HG02588 (cell line): ENCODE results near the gene NDUFB5.

Source experiments
- ATAC-seq: cut with Tn5 transposase; IDR thresholded peaks from one replicate; pipeline ENCODE4 v1.9.1; 2021; ENCODE audit warnings: mild to moderate bottlenecking, moderate library complexity; ENCODE audit not compliant: unreplicated experiment

Gene NDUFB5

GRCh38 chr3:179604321-179605078, at the start of gene NDUFB5, which contains the start of gene MRPL47:
Gene NDUFB5, plus strand, starts transcription at chr3:179604794. Its CDS starts 22 bp downstream, at chr3:179604816.
Gene MRPL47, minus strand, starts transcription at chr3:179604638. Its CDS starts 14 bp downstream, at chr3:179604624.
- ATAC-seq: peak; percentile 97

- no peak for ATAC-seq
Observed at GRCh38 chr3:179558742-179559364, 45.7 kb upstream of the NDUFB5 start.

GRCh38 chr3:179560791-179561190, 43.8 kb upstream of the NDUFB5 start:
- ATAC-seq: no peak

- ATAC-seq: peak; percentile 95
Observed at GRCh38 chr3:179562591-179563270, 41.9 kb upstream of the NDUFB5 start, which contains the start of gene ACTL6A. Gene ACTL6A, plus strand, starts transcription at chr3:179562926. Its CDS starts 167 bp downstream, at chr3:179563093.

- ATAC-seq: peak; percentile 42
Observed at GRCh38 chr3:179563271-179563783, 41.3 kb upstream of the NDUFB5 start.

- no peak for ATAC-seq
Observed at GRCh38 chr3:179565496-179565895, 39.1 kb upstream of the NDUFB5 start.

- no peak for ATAC-seq
Observed at GRCh38 chr3:179580992-179581391, 23.6 kb upstream of the NDUFB5 start.

GRCh38 chr3:179589143-179589542, 15.5 kb upstream of the NDUFB5 start:
- peak; percentile 74 for ATAC-seq

GRCh38 chr3:179590669-179591068, 13.9 kb upstream of the NDUFB5 start:
- no peak for ATAC-seq

- no peak for ATAC-seq
Observed at GRCh38 chr3:179591313-179591712, 13.3 kb upstream of the NDUFB5 start.

GRCh38 chr3:179599531-179599930, 5.1 kb upstream of the NDUFB5 start:
- no peak for ATAC-seq

- no peak for ATAC-seq
Observed at GRCh38 chr3:179603321-179603720, 1.3 kb upstream of the NDUFB5 start.

GRCh38 chr3:179603831-179604230, 763 bp upstream of the NDUFB5 start:
- ATAC-seq: no peak

- no peak for ATAC-seq
Observed at GRCh38 chr3:179606534-179607085, 2.0 kb downstream of the NDUFB5 start.

GRCh38 chr3:179608931-179609720, 4.5 kb downstream of the NDUFB5 start:
- peak; percentile 45 for ATAC-seq

- ATAC-seq: no peak
Observed at GRCh38 chr3:179610066-179610465, 5.5 kb downstream of the NDUFB5 start.

- no peak for ATAC-seq
Observed at GRCh38 chr3:179613807-179614206, 9.2 kb downstream of the NDUFB5 start.

- ATAC-seq: no peak
Observed at GRCh38 chr3:179615458-179616173, 11.0 kb downstream of the NDUFB5 start.

- no peak for ATAC-seq
Observed at GRCh38 chr3:179622023-179622422, 17.4 kb downstream of the NDUFB5 start.

GRCh38 chr3:179624451-179624850, 19.9 kb downstream of the NDUFB5 start:
- ATAC-seq: no peak
